ENCODE results near the gene MYO9A. TPM values are rescaled to one million over a fixed set of nuclear protein-coding genes. Genes with fewer than 3 reads are reported as not detected.

MYO9A gene
- polyA plus RNA-seq, 1 donor: 30.9 TPM

DNA sequence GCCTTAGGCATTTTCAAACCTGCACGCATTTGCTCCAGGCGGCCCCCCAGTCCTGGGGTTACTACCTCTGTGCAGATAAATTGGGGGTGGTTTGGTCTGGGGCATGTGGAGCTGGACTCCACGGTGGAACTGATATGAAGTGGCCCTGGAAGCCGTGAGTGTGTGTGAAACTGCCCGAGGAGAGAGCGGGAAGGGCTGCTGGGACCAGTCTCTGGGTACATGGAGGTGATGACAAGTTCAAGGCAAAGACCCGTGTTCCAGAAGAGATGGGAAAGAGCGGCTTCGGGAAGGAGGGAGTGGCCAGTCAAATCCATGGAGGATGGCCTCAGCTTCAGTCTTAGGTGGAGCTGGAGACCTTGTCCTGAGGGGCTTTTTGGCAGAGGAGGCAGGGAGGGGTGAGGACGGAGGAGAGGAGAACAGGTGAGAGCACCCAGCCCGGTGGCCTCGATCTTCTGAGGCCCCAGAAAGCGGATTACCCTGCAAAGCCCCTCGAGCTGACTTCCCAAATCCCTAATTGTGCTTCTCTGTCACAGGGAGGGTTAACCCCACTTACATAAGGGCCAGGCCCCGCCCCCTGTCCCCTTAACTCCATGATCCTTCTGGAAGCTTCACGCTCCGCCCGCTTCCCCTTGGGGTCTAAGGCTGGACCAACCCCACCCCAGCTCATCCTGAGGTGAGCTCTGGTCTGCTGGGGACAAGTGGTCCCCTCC lies 309.5 kb downstream of the MYO9A start:
- DNase-seq (ENCODE audit: low read depth): no peak

DNA sequence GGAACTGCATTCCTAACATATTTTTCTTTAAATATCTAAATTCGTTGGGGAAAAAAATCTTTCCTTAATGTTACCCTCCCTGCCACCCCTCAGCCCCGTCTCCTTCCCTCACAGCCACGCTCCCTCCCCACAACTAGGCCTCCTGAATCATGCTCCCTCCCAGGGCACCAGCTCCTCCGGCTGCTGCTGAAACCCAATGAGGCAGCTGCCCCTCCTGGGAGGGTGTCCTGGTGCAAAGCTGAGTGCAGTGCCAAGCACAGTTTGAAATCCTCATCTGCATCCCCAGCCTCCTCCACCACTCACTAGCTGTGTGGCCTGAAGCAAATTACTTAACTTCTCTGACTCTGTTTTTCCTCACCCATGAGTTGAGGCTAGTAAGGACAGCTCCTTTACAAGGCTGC lies 310.3 kb downstream of the MYO9A start:
- DNase-seq (ENCODE audit: low read depth): no peak

DNA sequence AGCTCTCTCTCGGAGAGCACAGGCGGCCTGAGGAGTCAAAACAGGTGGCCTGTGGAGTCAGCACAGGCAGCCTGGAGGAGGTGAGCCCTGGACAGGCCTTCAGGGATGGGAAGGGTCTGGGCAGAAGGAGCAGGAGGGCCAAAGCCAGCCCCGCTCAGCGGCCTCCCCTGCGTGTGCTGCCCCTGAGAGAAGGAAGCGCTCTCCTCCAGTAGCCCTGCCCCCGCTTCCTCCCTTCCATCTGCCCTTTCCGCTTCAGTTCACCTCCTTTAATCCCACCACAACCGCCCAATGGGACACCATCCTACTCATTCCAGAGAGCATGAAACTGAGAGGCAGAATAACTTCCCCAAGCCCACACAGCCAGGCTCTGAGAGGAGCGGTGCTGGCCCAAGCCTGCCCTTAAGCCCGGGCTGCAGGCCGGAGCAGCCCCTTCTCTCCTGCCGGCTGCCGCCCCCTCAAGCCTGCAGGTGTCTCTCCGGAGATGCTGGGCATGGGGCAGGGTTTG lies 310.8 kb downstream of the MYO9A start:
- no peak for DNase-seq (ENCODE audit: low read depth)

DNA sequence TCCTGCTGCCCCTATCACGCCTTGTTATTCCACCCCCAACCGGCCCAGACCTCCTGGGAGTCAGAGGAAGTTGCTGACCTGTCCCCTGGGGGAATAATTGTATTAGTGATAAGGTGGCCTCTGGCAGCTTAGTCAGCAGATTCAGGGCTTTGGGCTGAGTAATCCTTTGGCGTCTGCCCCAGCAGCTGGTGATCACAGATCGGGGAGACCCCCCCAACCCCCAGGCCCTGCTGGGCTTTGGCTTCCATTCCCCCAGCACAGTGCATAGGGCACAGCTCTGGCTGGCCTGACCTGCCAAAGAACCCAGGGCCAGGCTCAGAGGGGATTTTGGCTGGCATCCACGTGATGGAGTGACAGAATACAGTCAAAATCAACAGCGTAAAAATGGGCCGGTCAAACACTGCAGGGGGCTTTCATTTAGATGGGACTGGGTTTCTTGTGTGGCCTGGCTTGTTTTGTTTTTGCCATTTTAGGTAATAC lies 311.5 kb downstream of the MYO9A start:
- DNase-seq (ENCODE audit: low read depth): no peak

DNA sequence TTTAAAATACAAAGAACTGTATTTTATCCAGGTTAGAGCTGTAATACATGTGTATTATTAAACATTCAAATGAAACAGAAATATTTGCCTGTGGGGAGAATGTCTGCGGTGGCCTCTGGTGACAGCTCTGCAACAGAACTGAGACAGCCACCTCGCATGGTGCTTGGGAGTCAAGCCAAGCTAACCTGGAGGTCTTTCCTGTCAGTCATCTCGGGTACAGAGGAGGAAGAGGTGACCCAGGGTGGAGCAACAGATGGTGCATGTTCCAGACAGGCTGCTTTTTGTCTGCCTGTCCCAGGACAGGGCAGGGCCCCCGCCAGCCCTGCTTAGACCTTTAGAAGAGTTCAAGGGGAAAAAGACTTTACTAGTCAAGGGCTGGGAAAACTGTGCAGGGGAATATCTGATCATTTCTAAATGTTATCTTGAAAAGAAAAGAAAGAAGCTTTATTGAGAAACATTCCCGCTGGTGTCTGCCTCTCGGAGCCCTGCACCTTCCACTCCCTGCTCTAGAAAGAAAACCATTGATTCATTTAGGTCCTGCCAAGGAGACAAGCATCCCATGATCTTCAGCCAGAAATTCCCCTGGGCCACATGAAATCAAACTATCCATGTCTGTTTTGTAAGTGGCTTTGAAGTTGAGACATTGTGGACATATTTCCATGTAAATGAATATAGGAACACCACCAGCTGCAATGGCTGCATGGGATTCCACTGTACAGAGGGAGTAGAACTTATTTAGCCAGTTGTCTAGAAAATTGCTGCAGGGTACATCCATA lies 313.1 kb downstream of the MYO9A start:
- DNase-seq (ENCODE audit: low read depth): no peak

DNA sequence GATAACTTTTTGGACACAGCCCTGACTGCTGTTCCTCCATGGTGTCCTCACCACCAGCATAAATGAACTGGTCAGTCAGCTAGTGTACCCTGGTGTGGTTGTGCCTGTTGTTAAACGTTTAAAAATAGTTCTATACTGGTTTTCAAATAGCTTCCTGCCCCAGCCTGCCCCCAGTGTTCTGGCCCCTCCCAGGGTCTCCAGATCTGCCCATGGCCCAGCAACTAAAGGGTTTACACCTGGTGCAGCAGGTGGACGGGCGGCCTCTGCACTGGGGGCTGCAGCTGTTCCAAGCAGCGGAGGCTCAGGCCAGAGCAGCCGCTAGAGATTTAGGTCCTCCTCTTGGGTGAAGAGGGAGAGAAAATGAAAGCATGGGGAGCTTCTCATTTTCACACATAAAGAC lies 313.7 kb downstream of the MYO9A start:
- no peak for DNase-seq (ENCODE audit: low read depth)

DNA sequence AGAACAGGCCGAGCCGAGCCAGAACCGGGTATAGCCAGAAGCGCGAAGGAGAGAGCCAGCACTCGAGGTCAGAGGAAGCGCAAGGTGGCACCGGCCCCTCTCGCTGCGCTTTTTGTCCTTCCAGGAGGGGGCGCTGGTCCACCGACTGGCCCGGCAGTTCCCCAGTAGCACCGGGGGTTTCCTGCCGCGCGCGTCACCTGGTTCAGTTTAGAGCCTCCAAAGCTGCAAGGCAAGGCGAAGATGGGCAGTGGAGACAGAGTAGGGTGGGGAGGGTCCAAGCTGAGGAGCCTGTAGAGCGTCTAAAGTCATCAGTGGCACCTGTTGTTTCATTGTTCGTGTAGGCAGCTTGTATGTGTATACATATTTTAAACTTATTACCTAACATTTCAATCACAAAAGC lies 315.2 kb downstream of the MYO9A start:
- no peak for DNase-seq (ENCODE audit: low read depth)

DNA sequence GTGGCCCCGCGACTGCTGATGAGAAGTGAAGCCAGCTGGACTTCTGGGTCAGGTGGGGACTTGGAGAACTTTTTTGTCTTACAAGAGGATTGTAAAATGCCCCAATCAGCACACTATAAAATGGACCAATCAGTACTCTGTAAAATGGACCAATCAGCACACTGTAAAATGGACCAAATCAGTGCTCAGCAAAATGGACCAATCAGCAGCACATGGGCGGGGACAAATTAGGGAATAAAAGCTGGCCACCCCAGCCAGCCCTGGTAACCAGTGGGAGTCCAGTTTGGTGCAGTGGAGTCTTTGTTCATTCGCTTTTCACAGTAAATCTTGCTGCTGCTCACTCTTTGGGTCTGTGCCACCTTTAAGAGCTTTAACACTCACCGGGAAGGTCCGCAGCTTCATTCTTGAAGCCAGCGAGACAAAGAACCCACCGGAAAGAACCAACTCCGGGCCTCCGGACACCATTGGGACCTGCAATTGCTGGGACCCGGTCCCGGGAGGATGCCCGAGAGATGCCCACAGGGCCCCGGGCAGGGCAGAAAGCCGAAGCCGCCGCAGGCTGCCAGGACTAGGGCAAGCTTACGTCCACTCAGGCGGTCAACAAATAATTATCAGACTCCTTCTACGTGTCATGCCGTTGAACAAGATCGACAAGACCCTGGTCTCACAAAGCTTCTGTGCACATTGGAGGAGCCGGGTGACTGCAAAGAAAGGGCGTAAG lies 315.9 kb downstream of the MYO9A start:
- no peak for DNase-seq (ENCODE audit: low read depth)

DNA sequence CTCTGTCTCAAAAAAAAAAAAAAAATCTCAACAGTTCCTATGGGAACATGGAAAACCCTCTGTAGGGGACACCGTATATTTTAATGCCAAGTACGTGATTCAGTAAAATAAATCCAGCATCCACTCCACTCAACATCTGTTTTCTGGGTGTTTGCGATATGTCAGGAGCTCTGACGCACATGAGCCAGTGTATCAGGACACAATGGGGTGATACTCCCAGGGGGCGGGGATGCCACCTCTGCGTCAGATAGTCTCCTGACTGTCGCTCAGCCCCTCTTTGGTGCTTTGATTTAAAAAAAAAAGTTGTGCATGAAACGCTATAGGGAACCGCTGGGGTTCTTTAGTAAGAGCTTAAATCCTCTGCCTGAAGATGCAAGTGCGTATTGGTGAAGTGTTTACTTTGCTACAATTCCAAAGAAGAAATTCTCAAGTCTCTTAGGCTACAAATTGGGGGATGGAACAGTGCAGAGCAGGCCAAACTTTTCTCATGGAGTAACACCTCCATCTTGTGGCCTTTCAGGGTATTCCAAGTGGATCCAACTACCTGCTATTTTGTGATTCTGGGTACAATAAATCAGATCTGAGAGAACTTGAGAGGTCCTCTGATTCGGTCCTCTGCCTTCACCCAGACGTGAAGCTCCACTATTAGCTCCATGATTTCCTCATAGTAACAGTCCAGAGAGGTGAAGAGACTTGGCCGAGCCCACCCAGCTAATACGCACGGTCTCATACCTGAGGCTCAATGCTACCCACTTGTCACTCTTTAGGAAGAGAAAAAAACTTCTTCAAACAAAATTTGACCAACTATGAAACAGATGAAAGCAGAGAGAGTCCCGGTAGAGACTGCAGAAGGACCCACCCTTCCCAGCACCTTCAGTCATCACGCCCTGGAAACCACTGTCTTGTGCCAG lies 316.9 kb downstream of the MYO9A start:
- DNase-seq (ENCODE audit: low read depth): peak; percentile 74

DNA sequence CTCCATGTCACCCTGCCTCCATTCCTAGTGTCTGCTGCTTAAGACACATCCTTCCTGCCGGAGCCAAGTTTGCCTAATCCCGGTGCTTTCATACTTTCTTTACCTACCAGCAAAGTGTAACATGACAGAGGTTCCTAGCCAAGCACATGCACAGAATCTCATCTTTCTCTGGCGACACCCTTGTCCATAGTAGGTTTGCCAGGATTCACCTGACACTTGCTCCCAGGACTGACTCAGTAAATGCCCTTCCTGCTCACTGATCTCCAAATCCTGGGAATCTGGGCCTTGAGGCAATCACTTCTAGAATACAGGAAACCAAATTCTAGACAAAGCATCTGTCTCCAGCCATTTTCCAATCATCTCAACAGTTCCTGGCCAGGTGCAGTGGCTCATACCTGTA lies 317.8 kb downstream of the MYO9A start:
- no peak for DNase-seq (ENCODE audit: low read depth)

DNA sequence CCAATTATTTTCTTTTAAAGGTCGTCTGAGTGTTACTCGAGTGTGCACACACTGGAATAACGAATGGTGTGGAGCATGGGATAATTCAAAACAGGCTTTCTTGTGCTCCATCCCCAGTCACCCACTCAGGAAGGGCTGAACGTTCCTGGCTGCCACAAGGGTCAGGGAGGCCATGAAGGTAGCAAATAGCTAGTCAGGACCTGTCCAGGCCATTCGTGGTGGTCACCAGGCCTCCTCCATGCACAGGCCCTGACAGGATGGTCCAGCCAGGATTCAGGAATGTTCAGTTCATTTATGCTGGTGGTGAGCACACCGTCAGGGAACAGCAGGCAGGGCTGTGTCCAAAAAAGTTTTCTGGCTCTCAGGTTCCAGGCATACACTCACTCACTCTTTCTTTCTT lies 319.3 kb downstream of the MYO9A start:
- no peak for DNase-seq (ENCODE audit: low read depth)

DNA sequence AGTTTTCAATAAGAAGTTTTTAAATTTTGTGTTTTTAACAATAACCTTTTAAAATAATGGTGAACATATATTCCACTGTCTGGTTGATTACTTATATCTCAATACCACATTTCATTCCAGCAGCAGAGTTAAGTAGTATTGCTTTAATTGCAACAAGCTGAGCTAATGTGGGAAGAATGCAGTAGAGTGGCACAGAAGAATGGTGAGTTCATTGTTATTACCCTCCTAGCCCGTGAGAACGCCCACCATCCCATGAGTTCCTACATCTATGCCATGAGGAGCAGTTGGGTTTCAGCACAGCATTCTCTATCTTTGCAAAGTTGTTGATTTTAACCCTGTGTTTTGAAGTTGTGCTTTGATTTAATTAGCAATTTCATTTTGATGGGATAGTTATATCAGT lies 325.4 kb downstream of the MYO9A start:
- no peak for DNase-seq (ENCODE audit: low read depth)

DNA sequence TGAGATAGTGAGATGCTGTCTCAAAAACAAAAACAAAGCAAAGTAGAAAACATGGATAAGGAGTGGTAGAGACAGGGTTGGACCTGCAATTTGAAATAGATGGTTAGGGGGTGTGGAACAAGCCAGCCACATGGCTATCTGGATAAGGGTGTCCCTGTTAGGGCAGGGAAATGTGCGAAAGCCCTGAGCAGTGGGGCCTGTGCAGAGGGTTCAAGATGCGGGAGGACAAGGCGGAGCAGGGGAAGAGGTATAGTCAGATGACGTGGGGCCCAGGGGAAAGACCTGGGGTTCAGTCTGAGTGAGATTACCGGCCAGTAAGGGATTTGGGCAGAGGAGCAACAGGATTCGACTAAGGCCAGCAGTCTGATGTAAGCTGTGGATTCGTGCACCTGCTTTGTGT lies 326.0 kb downstream of the MYO9A start:
- no peak for DNase-seq (ENCODE audit: low read depth)

DNA sequence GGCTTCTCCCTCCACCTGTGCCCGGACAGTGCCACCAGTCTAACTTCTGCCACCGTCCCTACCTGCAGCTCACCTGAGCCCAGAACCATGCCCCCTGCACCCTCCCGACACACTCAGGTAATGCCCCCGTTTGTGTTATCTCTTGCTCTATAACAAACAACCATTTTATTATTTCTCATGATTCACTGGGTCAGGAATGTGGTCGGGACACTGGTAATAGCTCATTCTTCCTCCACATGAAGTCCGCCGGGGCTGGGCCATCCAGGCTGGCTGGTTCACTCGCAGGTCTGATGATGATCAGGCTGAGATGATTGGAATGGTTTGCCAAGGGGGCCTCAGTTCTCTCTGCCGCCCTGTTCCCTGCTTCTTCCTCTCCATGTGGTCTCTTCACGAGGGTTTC lies 327.9 kb downstream of the MYO9A start:
- no peak for DNase-seq (ENCODE audit: low read depth)

DNA sequence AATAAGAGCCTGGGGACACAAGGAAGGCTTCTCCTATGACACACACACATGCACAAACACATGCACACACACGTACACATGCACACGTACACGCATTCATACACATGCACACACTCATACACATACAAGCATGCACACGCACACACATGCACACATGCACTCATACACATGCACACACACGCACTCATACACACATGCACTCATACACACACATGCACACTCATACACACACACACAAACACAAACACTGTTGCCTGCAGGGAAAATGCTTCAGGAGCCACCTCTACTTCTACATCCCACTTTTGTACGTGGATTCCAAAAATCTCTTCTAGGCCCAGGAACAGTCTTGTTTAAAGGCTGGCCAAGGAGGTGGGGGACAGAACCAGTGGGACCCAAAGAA lies 328.3 kb downstream of the MYO9A start:
- DNase-seq (ENCODE audit: low read depth): no peak

DNA sequence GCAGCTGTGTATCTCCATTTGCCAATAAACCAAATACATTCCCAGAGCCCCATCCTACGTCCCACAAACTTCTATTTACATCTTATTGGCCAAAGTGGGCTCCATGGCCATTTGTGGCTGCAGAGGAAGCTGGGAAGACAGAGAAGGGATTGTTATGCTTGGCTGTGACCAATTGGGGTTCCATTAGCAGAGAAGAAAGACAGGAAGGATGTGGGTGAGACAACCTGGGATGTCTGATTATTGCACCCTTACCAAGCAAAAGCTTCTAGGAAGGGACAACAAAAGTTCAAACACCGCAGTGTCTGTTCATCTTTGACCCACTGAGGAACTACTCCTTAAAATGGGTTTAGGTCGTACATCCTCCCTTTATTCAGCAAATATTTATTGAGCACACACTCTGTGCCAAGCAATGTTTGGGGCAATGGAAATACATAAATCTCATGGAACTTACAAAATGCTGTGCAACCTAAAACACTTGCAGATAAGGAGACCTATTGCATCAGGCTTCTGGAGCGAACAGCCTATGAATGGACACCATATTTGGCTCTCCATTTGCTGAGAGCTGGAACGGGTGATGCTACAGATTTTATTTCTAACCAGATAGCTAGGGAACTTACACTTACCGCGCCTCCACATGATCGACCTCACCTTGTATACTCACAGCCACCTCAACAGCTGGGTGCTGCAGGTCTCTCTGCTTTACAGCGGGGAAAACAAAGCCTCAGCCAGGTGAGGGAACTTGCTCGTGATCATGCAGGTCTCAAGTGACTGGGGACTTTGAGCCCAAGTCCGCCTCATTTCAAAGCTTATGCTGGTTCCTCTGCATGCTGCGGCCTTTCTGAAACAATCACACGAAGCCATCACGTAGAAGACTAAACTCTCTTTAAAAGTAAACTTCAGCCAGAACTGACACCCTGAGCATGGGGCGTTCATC lies 329.0 kb downstream of the MYO9A start:
- DNase-seq (ENCODE audit: low read depth): no peak

DNA sequence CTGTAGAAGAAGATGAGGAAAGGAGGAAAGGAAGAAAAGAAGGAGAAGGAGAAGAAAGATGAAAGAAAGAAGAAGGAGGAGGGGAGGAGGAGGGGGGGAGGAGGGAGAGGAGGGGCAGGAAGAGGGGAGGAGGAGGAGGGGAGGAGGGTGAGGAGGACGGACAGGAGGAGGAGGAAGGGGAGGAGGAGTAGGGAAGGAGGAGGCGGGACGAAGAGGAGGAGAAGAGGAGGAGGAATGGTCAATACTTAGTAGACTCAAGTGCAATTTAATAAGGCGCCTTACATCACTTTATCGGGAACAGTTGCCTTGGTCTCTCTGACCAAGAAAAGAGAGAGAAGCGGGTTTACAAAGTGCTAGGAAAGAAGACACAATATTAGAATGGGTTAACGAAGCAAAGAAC lies 331.3 kb downstream of the MYO9A start:
- DNase-seq (ENCODE audit: low read depth): no peak

DNA sequence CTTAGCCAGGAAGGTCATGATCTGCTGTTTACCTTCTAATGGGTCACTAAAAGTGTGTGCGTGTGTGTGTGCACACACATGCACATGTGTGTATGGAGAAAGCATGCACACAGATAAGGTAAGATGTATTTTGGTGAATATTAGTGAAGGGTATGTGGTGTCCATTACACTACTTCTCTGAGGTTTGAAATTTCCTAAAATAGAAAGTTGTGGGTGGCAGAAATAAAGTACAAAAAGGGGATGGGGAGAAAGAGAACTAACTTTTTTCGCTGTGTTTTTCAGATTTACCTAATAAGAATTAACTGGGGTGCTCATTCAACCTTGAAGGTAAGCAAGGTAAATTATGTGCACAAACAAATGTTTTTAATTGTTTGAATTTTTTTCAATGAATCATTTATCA lies 332.0 kb downstream of the MYO9A start:
- DNase-seq (ENCODE audit: low read depth): no peak

DNA sequence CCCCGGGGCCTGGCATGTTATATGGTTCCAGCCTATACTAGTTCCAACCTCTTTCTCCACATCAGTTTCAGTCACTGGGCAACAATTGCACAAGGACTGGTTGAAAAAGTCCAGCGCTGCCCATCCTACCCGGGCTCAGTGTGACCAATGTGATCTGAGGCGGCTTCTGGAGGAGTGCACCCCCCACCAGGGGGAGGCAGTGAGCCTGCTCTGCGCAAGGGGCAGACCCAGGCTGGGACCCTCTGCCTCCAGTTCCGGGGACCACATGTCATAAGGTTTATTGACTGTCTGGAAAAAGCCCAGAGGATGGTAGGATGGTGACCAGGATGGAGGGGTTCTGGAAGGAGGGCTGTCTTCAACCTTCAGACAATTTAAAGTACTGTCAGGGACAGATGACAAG lies 333.2 kb downstream of the MYO9A start:
- DNase-seq (ENCODE audit: low read depth): no peak

DNA sequence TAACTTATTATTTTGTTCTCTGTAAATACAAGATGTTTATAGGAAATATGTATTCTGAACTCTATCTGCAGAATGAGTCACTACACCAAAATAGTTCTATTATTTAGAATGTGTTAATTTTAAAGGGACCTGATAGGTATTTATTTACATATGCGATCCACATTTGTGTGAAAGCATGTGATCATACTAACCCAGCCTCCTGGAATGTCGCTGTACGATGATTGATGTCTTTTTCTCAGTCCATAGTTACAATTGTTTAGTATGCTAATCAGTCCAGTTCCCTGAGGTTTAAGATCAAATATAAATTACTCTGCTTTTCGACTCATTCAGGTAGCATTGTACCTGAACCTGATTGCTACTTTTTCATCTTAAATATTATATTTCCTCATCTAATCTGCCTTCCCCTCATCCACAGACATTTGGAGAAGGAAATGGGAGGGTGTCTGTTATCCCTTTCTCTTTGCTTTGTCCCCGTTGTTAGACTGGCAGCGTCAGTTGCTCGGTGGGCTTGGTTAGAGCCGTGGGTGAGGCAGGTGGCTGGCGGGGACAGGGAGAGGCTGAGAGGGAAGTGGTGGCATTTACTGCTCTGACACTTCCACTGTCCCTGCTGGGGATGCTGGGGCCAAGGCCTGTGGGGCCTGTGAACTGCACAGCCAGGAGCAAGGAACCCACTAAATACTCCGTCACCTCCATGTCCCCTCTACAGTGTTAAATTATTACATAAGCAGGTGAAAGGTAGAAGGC lies 335.4 kb downstream of the MYO9A start:
- no peak for DNase-seq (ENCODE audit: low read depth)
